ENCODE measurements around the gene PRKN. TPM values are rescaled to one million over a fixed set of nuclear protein-coding genes. Genes with fewer than 3 reads are reported as not detected.

The PRKN gene
- polyA plus RNA-seq, 1 experiment = 0.71 TPM

- H3K4me3 ChIP-seq (ENCODE audit: low read depth, low read length) = no peak overlapping the region
- ChIA-PET POLR2A (no interaction called here), CTCF (no interaction called here)
- no peaks in the 10 kb centered on the region for H3K36me3 ChIP-seq (ENCODE audit: control insufficient read depth, insufficient read depth, low read length)
- TF ChIP-seq, protein P1, sequence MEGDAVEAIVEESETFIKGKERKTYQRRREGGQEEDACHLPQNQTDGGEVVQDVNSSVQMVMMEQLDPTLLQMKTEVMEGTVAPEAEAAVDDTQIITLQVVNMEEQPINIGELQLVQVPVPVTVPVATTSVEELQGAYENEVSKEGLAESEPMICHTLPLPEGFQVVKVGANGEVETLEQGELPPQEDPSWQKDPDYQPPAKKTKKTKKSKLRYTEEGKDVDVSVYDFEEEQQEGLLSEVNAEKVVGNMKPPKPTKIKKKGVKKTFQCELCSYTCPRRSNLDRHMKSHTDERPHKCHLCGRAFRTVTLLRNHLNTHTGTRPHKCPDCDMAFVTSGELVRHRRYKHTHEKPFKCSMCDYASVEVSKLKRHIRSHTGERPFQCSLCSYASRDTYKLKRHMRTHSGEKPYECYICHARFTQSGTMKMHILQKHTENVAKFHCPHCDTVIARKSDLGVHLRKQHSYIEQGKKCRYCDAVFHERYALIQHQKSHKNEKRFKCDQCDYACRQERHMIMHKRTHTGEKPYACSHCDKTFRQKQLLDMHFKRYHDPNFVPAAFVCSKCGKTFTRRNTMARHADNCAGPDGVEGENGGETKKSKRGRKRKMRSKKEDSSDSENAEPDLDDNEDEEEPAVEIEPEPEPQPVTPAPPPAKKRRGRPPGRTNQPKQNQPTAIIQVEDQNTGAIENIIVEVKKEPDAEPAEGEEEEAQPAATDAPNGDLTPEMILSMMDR (IDR thresholded peaks at IDR 0.05; ENCODE audit: insufficient read depth, low read depth, low read length) = no peak
- no peak for DNase-seq (ENCODE audit: low read depth)
- H3K27me3 ChIP-seq (ENCODE audit: control insufficient read depth, insufficient read depth, low read length) = no peaks in the 10 kb centered on the region
Observed at GRCh38 chr6:162151021-162151665, 576.4 kb downstream of the PRKN start.

DNA sequence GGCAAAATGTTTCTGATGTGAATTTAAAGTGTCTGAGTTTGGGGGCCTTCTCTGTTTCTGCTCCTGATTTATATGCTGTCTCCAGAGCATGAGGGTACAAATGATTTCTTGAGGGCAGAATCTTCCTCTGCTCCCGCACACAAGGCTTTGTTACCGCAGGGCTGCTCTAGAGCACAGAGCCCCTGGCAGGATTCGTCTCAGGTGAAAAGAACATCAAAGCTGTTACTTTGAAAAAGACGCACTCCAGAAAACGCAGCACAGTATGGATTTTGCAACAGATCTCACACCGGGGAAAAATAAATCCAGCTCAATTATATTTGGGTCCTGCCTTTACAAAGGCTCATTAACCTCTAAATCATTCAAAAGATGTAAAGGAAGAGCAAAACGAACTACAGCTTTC, 577.3 kb downstream of the PRKN start:
- CTCF ChIA-PET = no interaction called here
- H3K27me3 ChIP-seq (ENCODE audit: control insufficient read depth, insufficient read depth, low read length) = no peaks in the 10 kb centered on the region
- DNase-seq (ENCODE audit: low read depth) = no peak
- no peak overlapping the region for H3K4me3 ChIP-seq (ENCODE audit: low read depth, low read length)
- POLR2A ChIA-PET = no interaction called here
- TF ChIP-seq, protein P1 (IDR thresholded peaks at IDR 0.05; ENCODE audit: insufficient read depth, low read depth, low read length) = no peak
- no peaks in the 10 kb centered on the region for H3K36me3 ChIP-seq (ENCODE audit: control insufficient read depth, insufficient read depth, low read length)

GRCh38 chr6:162149786-162150185, 577.8 kb downstream of the PRKN start:
- H3K4me3 ChIP-seq (ENCODE audit: low read depth, low read length) = no peak overlapping the region
- H3K36me3 ChIP-seq (ENCODE audit: control insufficient read depth, insufficient read depth, low read length) = no peaks in the 10 kb centered on the region
- POLR2A ChIA-PET = no interaction called here
- DNase-seq (ENCODE audit: low read depth) = no peak
- CTCF ChIA-PET = no interaction called here
- TF ChIP-seq, protein P1 (IDR thresholded peaks at IDR 0.05; ENCODE audit: insufficient read depth, low read depth, low read length) = no peak
- no peaks in the 10 kb centered on the region for H3K27me3 ChIP-seq (ENCODE audit: control insufficient read depth, insufficient read depth, low read length)

DNA sequence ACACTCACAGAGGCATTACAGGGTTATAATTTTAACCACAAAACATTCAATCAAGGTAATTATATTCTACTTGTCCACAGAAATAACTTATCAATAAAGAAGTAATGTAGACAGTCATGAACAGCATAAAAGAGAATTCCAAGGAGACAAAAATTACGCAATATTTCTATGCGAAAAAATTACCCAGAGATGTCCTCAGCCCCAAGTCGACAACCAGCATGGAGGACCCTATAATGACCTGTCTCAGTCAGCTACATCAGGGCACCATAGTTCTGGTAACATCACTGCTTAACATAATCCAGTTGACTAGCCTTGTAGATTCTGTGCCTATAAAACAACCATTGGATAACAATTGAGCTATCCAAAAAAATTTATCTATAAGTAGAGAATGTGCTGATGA, 579.8 kb downstream of the PRKN start:
- TF ChIP-seq, protein P1 (IDR thresholded peaks at IDR 0.05; ENCODE audit: insufficient read depth, low read depth, low read length) = no peak
- ChIA-PET CTCF (no interaction called here), POLR2A (no interaction called here)
- Histone ChIP-seq H3K36me3 (ENCODE audit: control insufficient read depth, insufficient read depth, low read length) (no peaks in the 10 kb centered on the region), H3K27me3 (ENCODE audit: control insufficient read depth, insufficient read depth, low read length) (no peaks in the 10 kb centered on the region), H3K4me3 (ENCODE audit: low read depth, low read length) (no peak overlapping the region)
- no peak for DNase-seq (ENCODE audit: low read depth)

DNA sequence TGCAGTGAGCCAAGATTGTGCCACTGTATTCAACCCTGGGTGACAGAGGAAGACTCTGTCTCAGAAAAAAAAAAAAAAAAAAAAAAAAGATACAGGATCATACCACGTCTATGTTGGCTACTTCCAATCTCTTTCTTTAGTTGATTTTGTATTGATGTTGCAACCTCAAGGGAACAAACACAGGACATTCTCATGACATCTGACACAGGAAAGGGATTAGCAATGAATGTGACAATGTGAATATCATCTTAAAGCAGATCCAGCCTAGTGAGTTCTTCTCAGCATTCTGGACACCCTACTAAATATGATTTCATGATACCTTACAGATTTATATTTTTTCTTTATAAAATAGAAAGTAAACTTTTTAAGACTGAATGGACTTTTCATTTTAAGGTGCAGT, 580.3 kb downstream of the PRKN start:
- Histone ChIP-seq H3K4me3 (ENCODE audit: low read depth, low read length) (no peak overlapping the region), H3K27me3 (ENCODE audit: control insufficient read depth, insufficient read depth, low read length) (no peaks in the 10 kb centered on the region), H3K36me3 (ENCODE audit: control insufficient read depth, insufficient read depth, low read length) (no peaks in the 10 kb centered on the region)
- ChIA-PET POLR2A (no interaction called here), CTCF (no interaction called here)
- TF ChIP-seq, protein P1 (IDR thresholded peaks at IDR 0.05; ENCODE audit: insufficient read depth, low read depth, low read length) = no peak
- no peak for DNase-seq (ENCODE audit: low read depth)
